Measurements from ENCODE around the gene RWDD2A.

DNA sequence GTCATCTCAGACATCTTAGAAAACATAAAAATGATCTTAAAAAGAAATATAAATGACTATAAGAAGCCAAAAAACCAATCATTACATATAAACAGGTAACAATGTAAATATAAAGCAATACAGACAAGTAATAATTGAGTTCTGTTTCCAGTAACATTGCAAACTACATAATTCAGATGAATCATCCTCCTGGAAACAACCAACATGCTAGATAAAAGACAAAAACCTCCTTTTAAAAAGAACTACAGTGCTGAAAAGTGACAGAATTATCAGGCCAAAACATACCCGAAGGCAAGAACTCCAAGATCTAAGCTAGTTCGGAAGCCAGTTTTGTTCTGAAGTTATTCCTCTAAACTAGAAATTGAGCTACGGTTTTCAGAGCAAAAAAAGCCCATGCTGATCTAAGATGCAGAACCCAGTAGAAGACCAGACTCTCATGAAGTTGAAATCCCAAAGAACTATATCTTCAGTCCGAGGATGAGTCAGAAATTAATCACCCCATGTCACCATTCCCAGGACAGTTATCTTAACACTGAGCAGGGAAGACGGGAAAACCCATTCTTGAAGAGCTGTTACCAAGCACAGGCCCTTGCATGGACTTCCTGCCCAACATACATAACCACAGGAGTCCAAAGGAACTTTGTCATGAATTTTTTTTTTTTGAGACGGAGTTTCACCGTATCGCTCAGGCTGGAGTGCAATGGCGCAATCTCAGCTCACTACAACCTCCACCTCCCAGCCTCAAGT lies 9.9 kb upstream of the RWDD2A start:
- no peak for TF ChIP-seq POLR2A (IDR thresholded peaks at IDR 0.05)
- TF ChIP-seq, protein P1, sequence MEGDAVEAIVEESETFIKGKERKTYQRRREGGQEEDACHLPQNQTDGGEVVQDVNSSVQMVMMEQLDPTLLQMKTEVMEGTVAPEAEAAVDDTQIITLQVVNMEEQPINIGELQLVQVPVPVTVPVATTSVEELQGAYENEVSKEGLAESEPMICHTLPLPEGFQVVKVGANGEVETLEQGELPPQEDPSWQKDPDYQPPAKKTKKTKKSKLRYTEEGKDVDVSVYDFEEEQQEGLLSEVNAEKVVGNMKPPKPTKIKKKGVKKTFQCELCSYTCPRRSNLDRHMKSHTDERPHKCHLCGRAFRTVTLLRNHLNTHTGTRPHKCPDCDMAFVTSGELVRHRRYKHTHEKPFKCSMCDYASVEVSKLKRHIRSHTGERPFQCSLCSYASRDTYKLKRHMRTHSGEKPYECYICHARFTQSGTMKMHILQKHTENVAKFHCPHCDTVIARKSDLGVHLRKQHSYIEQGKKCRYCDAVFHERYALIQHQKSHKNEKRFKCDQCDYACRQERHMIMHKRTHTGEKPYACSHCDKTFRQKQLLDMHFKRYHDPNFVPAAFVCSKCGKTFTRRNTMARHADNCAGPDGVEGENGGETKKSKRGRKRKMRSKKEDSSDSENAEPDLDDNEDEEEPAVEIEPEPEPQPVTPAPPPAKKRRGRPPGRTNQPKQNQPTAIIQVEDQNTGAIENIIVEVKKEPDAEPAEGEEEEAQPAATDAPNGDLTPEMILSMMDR (IDR thresholded peaks at IDR 0.05), result no peak

Measured in sigmoid colon (tissue), 3 donors.